ENCODE results near the gene VRK2.
"Not testable (repeated sequence)": the region's sequence is repeated elsewhere in the genome, so short reads cannot be mapped to it uniquely, and the experiment has no call there.

DNA sequence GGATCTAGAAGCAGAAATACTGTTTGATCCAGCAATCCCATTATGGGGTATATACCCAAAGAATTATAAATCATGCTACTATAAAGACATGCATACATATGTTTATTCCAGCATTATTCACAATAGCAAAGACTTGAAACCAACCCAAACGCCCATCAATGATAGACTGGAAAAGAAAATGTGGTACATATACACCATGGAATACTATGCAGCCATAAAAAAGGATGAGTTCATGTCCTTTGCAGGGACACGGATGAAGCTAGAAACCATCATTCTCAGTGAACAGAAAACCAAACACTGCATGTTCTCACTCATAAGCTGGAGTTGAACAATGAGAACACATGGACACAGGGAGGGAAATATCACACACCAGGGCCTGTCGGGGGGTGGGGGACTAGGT, 133.6 kb downstream of the VRK2 start:
- TF ChIP-seq, protein P1, sequence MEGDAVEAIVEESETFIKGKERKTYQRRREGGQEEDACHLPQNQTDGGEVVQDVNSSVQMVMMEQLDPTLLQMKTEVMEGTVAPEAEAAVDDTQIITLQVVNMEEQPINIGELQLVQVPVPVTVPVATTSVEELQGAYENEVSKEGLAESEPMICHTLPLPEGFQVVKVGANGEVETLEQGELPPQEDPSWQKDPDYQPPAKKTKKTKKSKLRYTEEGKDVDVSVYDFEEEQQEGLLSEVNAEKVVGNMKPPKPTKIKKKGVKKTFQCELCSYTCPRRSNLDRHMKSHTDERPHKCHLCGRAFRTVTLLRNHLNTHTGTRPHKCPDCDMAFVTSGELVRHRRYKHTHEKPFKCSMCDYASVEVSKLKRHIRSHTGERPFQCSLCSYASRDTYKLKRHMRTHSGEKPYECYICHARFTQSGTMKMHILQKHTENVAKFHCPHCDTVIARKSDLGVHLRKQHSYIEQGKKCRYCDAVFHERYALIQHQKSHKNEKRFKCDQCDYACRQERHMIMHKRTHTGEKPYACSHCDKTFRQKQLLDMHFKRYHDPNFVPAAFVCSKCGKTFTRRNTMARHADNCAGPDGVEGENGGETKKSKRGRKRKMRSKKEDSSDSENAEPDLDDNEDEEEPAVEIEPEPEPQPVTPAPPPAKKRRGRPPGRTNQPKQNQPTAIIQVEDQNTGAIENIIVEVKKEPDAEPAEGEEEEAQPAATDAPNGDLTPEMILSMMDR (conservative IDR thresholded peaks at IDR 0.05): not testable (repeated sequence)
- TF ChIP-seq EZH2 (IDR thresholded peaks at IDR 0.05; ENCODE audit: low read depth): not testable (repeated sequence)

Measured in PC-9 (cell line).